Liver (tissue), 9 donors: ENCODE data around the gene ATP2C2. TPM values are rescaled to one million over a fixed set of nuclear protein-coding genes. Genes with fewer than 3 reads are reported as not detected.

Source experiments
- DNase-seq: peaks from one replicate; pipeline ENCODE4 v3.0.0-alpha.2; 2017; ENCODE audit warnings: low spot score
- H3K27ac ChIP-seq, 2 donors: one replicate each; pipeline ENCODE4 v1.7.0; 2013; ENCODE audit warnings: inconsistent platforms in 2 of 2, low read length in 2 of 2, control low read depth in 1 of 2, low read depth in 1 of 2, mild to moderate bottlenecking in 1 of 2
- H3K27me3 ChIP-seq, 4 donors: one replicate each; pipeline versions ENCODE4 v1.6.1 to v1.7.0; 2013; ENCODE audit warnings: low read length in 3 of 4, inconsistent platforms in 1 of 4, mild to moderate bottlenecking in 1 of 4, moderate library complexity in 1 of 4; ENCODE audit not compliant: control insufficient read depth in 4 of 4, insufficient read depth in 4 of 4
- H3K36me3 ChIP-seq, 4 donors: one replicate each; pipeline versions ENCODE4 v1.6.1 to v1.7.0; 2013; ENCODE audit warnings: low read length in 3 of 4, mild to moderate bottlenecking in 3 of 4, low read depth in 1 of 4, moderate library complexity in 1 of 4; ENCODE audit not compliant: control insufficient read depth in 4 of 4, insufficient read depth in 3 of 4
- H3K4me1 ChIP-seq, 4 donors: one replicate each; pipeline versions ENCODE4 v1.6.1 to v1.7.0; 2013; ENCODE audit warnings: low read length in 3 of 4, mild to moderate bottlenecking in 3 of 4, moderate library complexity in 1 of 4; ENCODE audit not compliant: control insufficient read depth in 4 of 4, insufficient read depth in 4 of 4
- H3K4me3 ChIP-seq, 3 donors: one replicate each; pipeline versions ENCODE4 v1.6.1 to v1.7.0; 2013; ENCODE audit warnings: low read length in 3 of 3, control low read depth in 1 of 3, low read depth in 1 of 3, mild to moderate bottlenecking in 1 of 3
- H3K9ac ChIP-seq, 2 donors: one replicate each; pipeline ENCODE4 v1.7.0; 2013; ENCODE audit warnings: low read length in 2 of 2, mild to moderate bottlenecking in 2 of 2, moderate library complexity in 2 of 2, control low read depth in 1 of 2, low read depth in 1 of 2
- H3K9me3 ChIP-seq, 4 donors: one replicate each; pipeline versions ENCODE4 v1.6.1 to v1.7.0; 2013; ENCODE audit warnings: low read length in 3 of 4; ENCODE audit not compliant: control insufficient read depth in 4 of 4
- FOXA2 ChIP-seq: IDR thresholded peaks from 2 replicates; pipeline ENCODE4 v1.6.1; 2016; ENCODE audit warnings: antibody characterized with exemption
- HNF4A ChIP-seq, 2 donors: conservative IDR thresholded peaks; 2 replicates each; pipeline ENCODE4 v1.6.1; 2016; ENCODE audit warnings: antibody characterized with exemption in 2 of 2, mild to moderate bottlenecking in 2 of 2
- HNF4G ChIP-seq: IDR thresholded peaks from 2 replicates; pipeline ENCODE4 v1.6.1; 2016; ENCODE audit warnings: antibody characterized with exemption
- JUND ChIP-seq, 2 donors: IDR thresholded peaks; 2 replicates each; pipeline ENCODE4 v1.6.1; 2016; ENCODE audit warnings: antibody characterized with exemption in 2 of 2
- NR2F2 ChIP-seq: IDR thresholded peaks from 2 replicates; pipeline ENCODE4 v1.6.1; 2016; ENCODE audit warnings: antibody characterized with exemption
- RAD21 ChIP-seq, 2 donors: IDR thresholded peaks; 2 replicates each; pipeline ENCODE4 v1.6.1; 2016; ENCODE audit warnings: antibody characterized with exemption in 2 of 2, mild to moderate bottlenecking in 2 of 2
- WGBS: extraction: QIAGEN DNeasy Blood & Tissue Kit; methylation state at CpG from one replicate; pipeline ENCODE4 v1.1.7; 2013; 5-methylcytosine and 5-hydroxymethylcytosine counted together
- polyA plus RNA-seq, 2 donors: library from polyadenylated mRNA; stranded (reverse) in 1 of 2; unstranded in 1 of 2; fragments of 200-250 nt in 1 of 2; fragments of >200 nt in 1 of 2; fragmentation: Nextera tagmentation in 1 of 2; extraction: Ambion mirVana in 1 of 2; gene quantifications; one replicate each; pipeline versions ENCODE4 v1.2.1 to v1.2.3, GENCODE V29; 2013 to 2015
- total RNA-seq, 2 donors: library from RNA; depleted of rRNA; stranded (reverse); fragments of >200 nt; gene quantifications; one replicate each; pipeline ENCODE4 v1.2.3, GENCODE V29; 2014
- TF ChIP-seq, protein P1 (sequence below): IDR thresholded peaks from 2 replicates; pipeline ENCODE4 v1.6.1; 2016; ENCODE audit warnings: antibody characterized with exemption, mild to moderate bottlenecking
- TF ChIP-seq, protein P2 (sequence below): IDR thresholded peaks from 2 replicates; pipeline ENCODE4 v1.6.1; 2016; ENCODE audit warnings: antibody characterized with exemption
- donor health status: healthy.
- donor health status: healthy.
- donor health status: healthy.
- donor health status: healthy.
- donor health status: healthy.

The ATP2C2 gene
- total and polyA plus RNA-seq, 4 donors, result 0.05 to 0.33 (median 0.22) TPM

GRCh38 chr16:84406006-84406963 is 37.9 kb downstream of the ATP2C2 start:
- Histone ChIP-seq H3K27ac (no peak overlapping the region), H3K9me3 (peaks cover 0 to 2% (median 0%) of the 10 kb centered on the region in 4 donors), H3K27me3 (peaks cover 0 to 3% (median 0%) of the 10 kb centered on the region in 4 donors), H3K36me3 (no peaks in the 10 kb centered on the region), H3K4me3 (no peak overlapping the region), H3K9ac (no peak overlapping the region), H3K4me1 (no peaks in the 10 kb centered on the region)
- no peak for TF ChIP-seq NR2F2
- WGBS, result 79% methylated on average over 16 of the region's 16 CpGs
- no peak for DNase-seq

DNA sequence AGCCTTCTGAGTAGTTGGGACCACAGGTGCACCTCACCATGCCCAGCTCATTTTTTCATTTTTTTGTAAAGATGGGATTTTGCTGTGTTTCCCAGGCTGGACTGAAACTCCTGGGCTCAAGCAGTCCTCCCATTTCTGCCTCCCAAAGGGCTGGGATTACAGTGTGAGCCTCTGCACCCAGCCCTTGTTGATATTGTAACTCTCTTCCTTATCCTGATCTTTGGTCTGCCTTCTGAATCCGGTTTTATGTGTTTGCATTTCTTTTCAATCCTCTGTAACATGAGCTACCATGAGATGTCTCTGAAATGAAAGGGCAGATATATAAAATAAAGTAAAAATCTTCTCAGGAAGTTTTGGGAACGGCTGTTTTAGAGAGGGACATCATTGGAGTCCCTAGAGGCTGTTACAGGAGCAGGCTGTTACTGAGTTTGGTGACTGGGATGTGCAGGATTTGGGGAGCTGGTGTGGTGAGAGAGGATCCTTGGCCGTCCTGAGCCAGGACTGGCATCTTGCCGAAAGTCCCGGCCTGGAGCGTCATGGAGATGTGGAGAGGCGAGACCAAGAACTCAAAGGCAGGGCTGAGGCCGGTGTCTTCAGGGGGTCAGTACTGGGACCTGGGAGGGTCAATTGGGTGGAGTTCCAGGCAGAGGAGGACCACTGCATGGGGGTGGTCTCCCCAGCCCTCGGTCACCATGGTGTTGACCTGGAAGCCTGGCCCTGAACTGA is 39.4 kb downstream of the ATP2C2 start:
- Histone ChIP-seq H3K9me3 (no peaks in the 10 kb centered on the region), H3K36me3 (no peaks in the 10 kb centered on the region), H3K27ac (no peak overlapping the region), H3K9ac (no peak overlapping the region), H3K4me3 (no peak overlapping the region), H3K4me1 (no peaks in the 10 kb centered on the region), H3K27me3 (peaks cover 0 to 3% (median 0%) of the 10 kb centered on the region in 4 donors)
- WGBS, result 68% methylated on average over 9 of the region's 9 CpGs
- TF ChIP-seq NR2F2 (no peak), RAD21 (IDR thresholded peaks at IDR 0.05) (no peak), JUND (IDR thresholded peaks at IDR 0.05) (no peak), FOXA2 (no peak)
- TF ChIP-seq, protein P1, sequence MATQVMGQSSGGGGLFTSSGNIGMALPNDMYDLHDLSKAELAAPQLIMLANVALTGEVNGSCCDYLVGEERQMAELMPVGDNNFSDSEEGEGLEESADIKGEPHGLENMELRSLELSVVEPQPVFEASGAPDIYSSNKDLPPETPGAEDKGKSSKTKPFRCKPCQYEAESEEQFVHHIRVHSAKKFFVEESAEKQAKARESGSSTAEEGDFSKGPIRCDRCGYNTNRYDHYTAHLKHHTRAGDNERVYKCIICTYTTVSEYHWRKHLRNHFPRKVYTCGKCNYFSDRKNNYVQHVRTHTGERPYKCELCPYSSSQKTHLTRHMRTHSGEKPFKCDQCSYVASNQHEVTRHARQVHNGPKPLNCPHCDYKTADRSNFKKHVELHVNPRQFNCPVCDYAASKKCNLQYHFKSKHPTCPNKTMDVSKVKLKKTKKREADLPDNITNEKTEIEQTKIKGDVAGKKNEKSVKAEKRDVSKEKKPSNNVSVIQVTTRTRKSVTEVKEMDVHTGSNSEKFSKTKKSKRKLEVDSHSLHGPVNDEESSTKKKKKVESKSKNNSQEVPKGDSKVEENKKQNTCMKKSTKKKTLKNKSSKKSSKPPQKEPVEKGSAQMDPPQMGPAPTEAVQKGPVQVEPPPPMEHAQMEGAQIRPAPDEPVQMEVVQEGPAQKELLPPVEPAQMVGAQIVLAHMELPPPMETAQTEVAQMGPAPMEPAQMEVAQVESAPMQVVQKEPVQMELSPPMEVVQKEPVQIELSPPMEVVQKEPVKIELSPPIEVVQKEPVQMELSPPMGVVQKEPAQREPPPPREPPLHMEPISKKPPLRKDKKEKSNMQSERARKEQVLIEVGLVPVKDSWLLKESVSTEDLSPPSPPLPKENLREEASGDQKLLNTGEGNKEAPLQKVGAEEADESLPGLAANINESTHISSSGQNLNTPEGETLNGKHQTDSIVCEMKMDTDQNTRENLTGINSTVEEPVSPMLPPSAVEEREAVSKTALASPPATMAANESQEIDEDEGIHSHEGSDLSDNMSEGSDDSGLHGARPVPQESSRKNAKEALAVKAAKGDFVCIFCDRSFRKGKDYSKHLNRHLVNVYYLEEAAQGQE, result no peak
- TF ChIP-seq, protein P2, sequence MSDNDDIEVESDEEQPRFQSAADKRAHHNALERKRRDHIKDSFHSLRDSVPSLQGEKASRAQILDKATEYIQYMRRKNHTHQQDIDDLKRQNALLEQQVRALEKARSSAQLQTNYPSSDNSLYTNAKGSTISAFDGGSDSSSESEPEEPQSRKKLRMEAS, result no peak
- DNase-seq, result no peak

DNA sequence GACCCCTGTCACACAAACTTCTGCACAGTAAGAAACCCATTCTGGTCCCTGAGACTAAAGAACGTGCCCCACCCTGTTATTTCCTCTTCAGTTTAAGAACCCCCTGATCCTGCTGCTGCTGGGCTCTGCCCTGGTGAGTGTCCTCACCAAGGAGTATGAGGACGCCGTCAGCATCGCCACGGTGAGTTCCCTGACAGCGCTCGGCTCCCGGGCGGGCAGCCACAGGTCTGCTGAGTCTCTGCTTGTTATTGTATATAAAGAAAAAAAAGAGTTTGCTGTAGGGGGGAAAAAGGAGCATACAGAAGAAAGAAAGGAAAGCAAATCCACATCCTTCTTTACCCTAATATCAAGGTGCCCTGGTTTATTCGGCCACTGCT is 40.0 kb downstream of the ATP2C2 start:
- DNase-seq, result no peak
- no peaks in the 10 kb centered on the region for H3K4me1 ChIP-seq
- H3K27ac ChIP-seq, result no peak overlapping the region
- 85% methylated on average over 10 of the region's 10 CpGs for WGBS
- no peaks in the 10 kb centered on the region for H3K36me3 ChIP-seq
- H3K9ac ChIP-seq, result no peak overlapping the region
- no peaks in the 10 kb centered on the region for H3K9me3 ChIP-seq
- peaks cover 0 to 3% (median 0%) of the 10 kb centered on the region in 4 donors for H3K27me3 ChIP-seq
- H3K4me3 ChIP-seq, result no peak overlapping the region
- no peak for TF ChIP-seq HNF4A (conservative IDR thresholded peaks at IDR 0.05)
- TF ChIP-seq, protein P1, result no peak
- TF ChIP-seq HNF4G, result no peak
- no peak for TF ChIP-seq NR2F2
